GM21360 (cell line): Measurements from ENCODE around the gene DNAH9.
"Not testable (repeated sequence)": the region's sequence is repeated elsewhere in the genome, so short reads cannot be mapped to it uniquely, and the experiment has no call there.

Experiments
- ATAC-seq: cut with Tn5 transposase; IDR thresholded peaks from one replicate; pipeline ENCODE4 v1.9.1; 2021; ENCODE audit warnings: mild to moderate bottlenecking, moderate library complexity; ENCODE audit not compliant: unreplicated experiment

Gene DNAH9

GRCh38 chr17:11900041-11900476, 301.8 kb downstream of the DNAH9 start:
- no peak for ATAC-seq

- no peak for ATAC-seq
Observed at GRCh38 chr17:11900655-11901054, 302.4 kb downstream of the DNAH9 start.

- no peak for ATAC-seq
Observed at GRCh38 chr17:11901931-11902330, 303.7 kb downstream of the DNAH9 start.

- no peak for ATAC-seq
Observed at GRCh38 chr17:11908711-11909146, 310.5 kb downstream of the DNAH9 start.

GRCh38 chr17:11909348-11909747, 311.1 kb downstream of the DNAH9 start:
- ATAC-seq: no peak

- ATAC-seq: no peak
Observed at GRCh38 chr17:11916091-11916490, 317.8 kb downstream of the DNAH9 start.

- ATAC-seq: no peak
Observed at GRCh38 chr17:11917415-11917814, 319.1 kb downstream of the DNAH9 start.

GRCh38 chr17:11921296-11921695, 323.0 kb downstream of the DNAH9 start:
- no peak for ATAC-seq

- no peak for ATAC-seq
Observed at GRCh38 chr17:11922638-11923037, 324.4 kb downstream of the DNAH9 start.

DNA sequence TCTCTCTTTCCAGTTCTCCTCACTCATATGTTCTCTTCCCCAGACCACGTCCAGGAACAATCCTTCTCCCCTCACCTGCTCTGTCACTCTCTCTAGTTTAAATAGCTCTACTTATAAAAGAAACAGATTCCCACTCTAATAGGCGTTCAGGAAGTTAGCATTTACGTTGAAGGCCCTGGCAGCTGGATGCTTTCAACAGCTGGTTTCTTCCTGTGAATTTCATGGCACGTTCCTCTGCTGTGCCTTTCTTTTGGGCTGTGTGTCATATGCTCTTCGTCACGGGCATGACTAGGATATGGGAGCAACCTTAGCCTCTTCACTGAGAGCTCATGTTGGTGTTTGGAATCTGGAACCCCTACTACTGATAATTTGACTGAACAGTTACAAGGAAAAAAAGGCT, 325.8 kb downstream of the DNAH9 start:
- ATAC-seq: no peak

- no peak for ATAC-seq
Observed at GRCh38 chr17:11925262-11926021, 327.2 kb downstream of the DNAH9 start.

- no peak for ATAC-seq
Observed at GRCh38 chr17:11928436-11928835, 330.2 kb downstream of the DNAH9 start.

GRCh38 chr17:11932337-11932898, 334.1 kb downstream of the DNAH9 start:
- no peak for ATAC-seq

GRCh38 chr17:11935734-11936406, 337.6 kb downstream of the DNAH9 start:
- ATAC-seq: no peak

GRCh38 chr17:11940904-11941303, 342.6 kb downstream of the DNAH9 start:
- ATAC-seq: no peak

GRCh38 chr17:11943086-11943485, 344.8 kb downstream of the DNAH9 start:
- not testable (repeated sequence) for ATAC-seq

- no peak for ATAC-seq
Observed at GRCh38 chr17:11943759-11944347, 345.6 kb downstream of the DNAH9 start.

GRCh38 chr17:11944587-11944986, 346.3 kb downstream of the DNAH9 start:
- no peak for ATAC-seq

DNA sequence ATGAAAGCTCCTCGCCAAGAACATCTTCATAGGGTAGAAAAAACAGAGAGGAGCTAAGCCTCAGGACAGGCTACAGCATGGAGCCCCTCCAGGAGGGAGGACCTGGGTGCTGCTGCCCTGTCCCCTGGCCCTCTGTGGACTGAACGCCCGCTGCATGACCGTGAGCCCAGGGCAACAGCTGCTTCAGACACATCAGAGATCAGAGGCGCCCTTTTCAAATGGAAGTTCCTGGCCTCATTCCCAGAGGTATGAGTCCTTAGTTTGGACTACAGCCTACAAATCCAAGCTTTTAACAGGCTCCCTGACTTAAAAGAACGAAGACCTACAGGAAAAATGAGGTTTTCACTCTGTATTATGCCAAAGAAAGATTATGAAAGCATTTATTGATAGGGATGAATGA, 350.5 kb downstream of the DNAH9 start:
- ATAC-seq: no peak

GRCh38 chr17:11949571-11949970, 351.3 kb downstream of the DNAH9 start:
- not testable (repeated sequence) for ATAC-seq

GRCh38 chr17:11950771-11951519, 352.7 kb downstream of the DNAH9 start:
- no peak for ATAC-seq
